ENCODE data around the gene IL12RB1. TPM values are rescaled to one million over a fixed set of nuclear protein-coding genes. Genes with fewer than 3 reads are reported as not detected.

IL12RB1 gene
- total RNA-seq, 1 experiment from 2014 or later = 0.36 TPM

GRCh38 chr19:18072335-18072734, 14.4 kb downstream of the IL12RB1 start:
- in situ Hi-C loops (cut with HindIII; ENCODE audit: low pct_unique_long_range_greater_than_20kb, low sequenced_read_pairs) = no loop called here
- ChIA-PET CTCF (no interaction called here), POLR2A (no interaction called here)
- no peaks in the 10 kb centered on the region for H3K9me3 ChIP-seq (ENCODE audit: control insufficient read depth, insufficient read depth, low read depth, low read length)
- H3K27me3 ChIP-seq (ENCODE audit: control insufficient read depth, insufficient read depth, low read length) = no peaks in the 10 kb centered on the region
- ATAC-seq (no peak), DNase-seq (ENCODE audit: low read depth, low spot score) (no peak)
- no peak overlapping the region for H3K27ac ChIP-seq (ENCODE audit: low read length)
- H3K4me1 ChIP-seq (ENCODE audit: control insufficient read depth, insufficient read depth, low read length) = no peaks in the 10 kb centered on the region
- no peaks in the 10 kb centered on the region for H3K36me3 ChIP-seq (ENCODE audit: control insufficient read depth, insufficient read depth, low read length)
- intact Hi-C loops (cut with micrococcal nuclease; ENCODE audit: unreplicated experiment) = no loop called here
- H3K4me3 ChIP-seq (ENCODE audit: low read depth in 2 of 2, low read length in 2 of 2) = no peak overlapping the region
- TF ChIP-seq SIN3A (IDR thresholded peaks at IDR 0.05; ENCODE audit: borderline replicate concordance, insufficient read depth, low read depth, low read length) = no peak
- no peak for TF ChIP-seq REST (IDR thresholded peaks at IDR 0.05; ENCODE audit: insufficient read depth in 1 of 2, low read depth in 2 of 2, low read length in 1 of 2)
- no TSS peak for BruUV-seq (replicated peaks)

GRCh38 chr19:18070181-18070580, 16.6 kb downstream of the IL12RB1 start:
- H3K36me3 ChIP-seq (ENCODE audit: control insufficient read depth, insufficient read depth, low read length) = no peaks in the 10 kb centered on the region
- POLR2A ChIA-PET = no interaction called here
- H3K27me3 ChIP-seq (ENCODE audit: control insufficient read depth, insufficient read depth, low read length) = no peaks in the 10 kb centered on the region
- H3K27ac ChIP-seq (ENCODE audit: low read length) = no peak overlapping the region
- intact Hi-C loops (cut with micrococcal nuclease; ENCODE audit: unreplicated experiment) (no loop called here), in situ Hi-C loops (cut with HindIII; ENCODE audit: low pct_unique_long_range_greater_than_20kb, low sequenced_read_pairs) (no loop called here)
- no peak for ATAC-seq
- no peak overlapping the region for H3K4me3 ChIP-seq (ENCODE audit: low read depth in 2 of 2, low read length in 2 of 2)
- CTCF ChIA-PET = no interaction called here
- BruUV-seq (replicated peaks) = no TSS peak
- no peaks in the 10 kb centered on the region for H3K9me3 ChIP-seq (ENCODE audit: control insufficient read depth, insufficient read depth, low read depth, low read length)
- no peak for DNase-seq (ENCODE audit: low read depth, low spot score)
- no peak for TF ChIP-seq TCF7L2 (IDR thresholded peaks at IDR 0.05; ENCODE audit: low read depth, low read length)
- TF ChIP-seq CTCF (IDR thresholded peaks at IDR 0.05) = no peak
- TF ChIP-seq SIN3A (IDR thresholded peaks at IDR 0.05; ENCODE audit: borderline replicate concordance, insufficient read depth, low read depth, low read length) = no peak
- TF ChIP-seq POLR2AphosphoS5 (IDR thresholded peaks at IDR 0.05; ENCODE audit: low read depth, low read length) = no peak
- no peak for TF ChIP-seq REST (IDR thresholded peaks at IDR 0.05; ENCODE audit: insufficient read depth in 1 of 2, low read depth in 2 of 2, low read length in 1 of 2)
- no peaks in the 10 kb centered on the region for H3K4me1 ChIP-seq (ENCODE audit: control insufficient read depth, insufficient read depth, low read length)
